ENCODE data around the gene SRMS. TPM values are rescaled to one million over a fixed set of nuclear protein-coding genes. Genes with fewer than 3 reads are reported as not detected.

Gene SRMS
- total and polyA plus RNA-seq, 2 of the 13 experiments (the other 11 are each of a cell fraction or from before 2014, with no cell fraction given): not detected

GRCh38 chr20:63580796-63581461 is 33.4 kb upstream of the SRMS start (continued):
- TF ChIP-seq CREB1 (IDR thresholded peaks at IDR 0.05): peak; percentile 13; the same call in 1 of the 2 replicates
- no peak for TF ChIP-seq CREB1 (CRISPR knock-in tag; IDR thresholded peaks at IDR 0.05)
- TF ChIP-seq, protein P1, sequence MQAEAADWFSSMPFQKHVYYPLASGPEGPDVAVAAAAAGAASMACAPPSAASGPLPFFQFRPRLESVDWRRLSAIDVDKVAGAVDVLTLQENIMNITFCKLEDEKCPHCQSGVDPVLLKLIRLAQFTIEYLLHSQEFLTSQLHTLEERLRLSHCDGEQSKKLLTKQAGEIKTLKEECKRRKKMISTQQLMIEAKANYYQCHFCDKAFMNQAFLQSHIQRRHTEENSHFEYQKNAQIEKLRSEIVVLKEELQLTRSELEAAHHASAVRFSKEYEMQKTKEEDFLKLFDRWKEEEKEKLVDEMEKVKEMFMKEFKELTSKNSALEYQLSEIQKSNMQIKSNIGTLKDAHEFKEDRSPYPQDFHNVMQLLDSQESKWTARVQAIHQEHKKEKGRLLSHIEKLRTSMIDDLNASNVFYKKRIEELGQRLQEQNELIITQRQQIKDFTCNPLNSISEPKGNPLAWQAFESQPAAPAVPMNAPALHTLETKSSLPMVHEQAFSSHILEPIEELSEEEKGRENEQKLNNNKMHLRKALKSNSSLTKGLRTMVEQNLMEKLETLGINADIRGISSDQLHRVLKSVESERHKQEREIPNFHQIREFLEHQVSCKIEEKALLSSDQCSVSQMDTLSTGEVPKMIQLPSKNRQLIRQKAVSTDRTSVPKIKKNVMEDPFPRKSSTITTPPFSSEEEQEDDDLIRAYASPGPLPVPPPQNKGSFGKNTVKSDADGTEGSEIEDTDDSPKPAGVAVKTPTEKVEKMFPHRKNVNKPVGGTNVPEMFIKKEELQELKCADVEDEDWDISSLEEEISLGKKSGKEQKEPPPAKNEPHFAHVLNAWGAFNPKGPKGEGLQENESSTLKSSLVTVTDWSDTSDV (CRISPR knock-in tag; IDR thresholded peaks at IDR 0.05): 0 out of 2 replicates have a peak, but pooled peaks have one; percentile 46
- no peak for TF ChIP-seq NAIF1 (CRISPR knock-in tag; IDR thresholded peaks at IDR 0.05; ENCODE audit: borderline replicate concordance)
- no peak for TF ChIP-seq PAWR (CRISPR knock-in tag; IDR thresholded peaks at IDR 0.05; ENCODE audit: borderline replicate concordance)
- TF ChIP-seq, protein P2, sequence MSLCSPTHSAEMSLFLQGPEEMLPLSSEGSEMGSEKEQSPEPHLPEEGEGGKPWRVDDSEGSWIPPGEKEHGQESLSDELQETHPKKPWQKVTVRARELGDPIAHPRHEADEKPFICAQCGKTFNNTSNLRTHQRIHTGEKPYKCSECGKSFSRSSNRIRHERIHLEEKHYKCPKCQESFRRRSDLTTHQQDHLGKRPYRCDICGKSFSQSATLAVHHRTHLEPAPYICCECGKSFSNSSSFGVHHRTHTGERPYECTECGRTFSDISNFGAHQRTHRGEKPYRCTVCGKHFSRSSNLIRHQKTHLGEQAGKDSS (CRISPR knock-in tag; IDR thresholded peaks at IDR 0.05; ENCODE audit: borderline replicate concordance, low read depth): 0 out of 2 replicates have a peak, but pooled peaks have one; percentile 38
- peak; percentile 49; the same call in 1 of the 2 replicates for TF ChIP-seq KAT7 (CRISPR knock-in tag; IDR thresholded peaks at IDR 0.05; ENCODE audit: borderline replicate concordance)
- TF ChIP-seq BHLHE40 (IDR thresholded peaks at IDR 0.05; ENCODE audit: low read length): peak; percentile 39; the same call in 1 of the 2 replicates
- TF ChIP-seq, protein P3, sequence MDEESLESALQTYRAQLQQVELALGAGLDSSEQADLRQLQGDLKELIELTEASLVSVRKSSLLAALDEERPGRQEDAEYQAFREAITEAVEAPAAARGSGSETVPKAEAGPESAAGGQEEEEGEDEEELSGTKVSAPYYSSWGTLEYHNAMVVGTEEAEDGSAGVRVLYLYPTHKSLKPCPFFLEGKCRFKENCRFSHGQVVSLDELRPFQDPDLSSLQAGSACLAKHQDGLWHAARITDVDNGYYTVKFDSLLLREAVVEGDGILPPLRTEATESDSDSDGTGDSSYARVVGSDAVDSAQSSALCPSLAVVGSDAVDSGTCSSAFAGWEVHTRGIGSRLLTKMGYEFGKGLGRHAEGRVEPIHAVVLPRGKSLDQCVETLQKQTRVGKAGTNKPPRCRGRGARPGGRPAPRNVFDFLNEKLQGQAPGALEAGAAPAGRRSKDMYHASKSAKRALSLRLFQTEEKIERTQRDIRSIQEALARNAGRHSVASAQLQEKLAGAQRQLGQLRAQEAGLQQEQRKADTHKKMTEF (CRISPR knock-in tag; IDR thresholded peaks at IDR 0.05): peak; percentile 37; the same call in 1 of the 2 replicates
- TF ChIP-seq, protein P4, sequence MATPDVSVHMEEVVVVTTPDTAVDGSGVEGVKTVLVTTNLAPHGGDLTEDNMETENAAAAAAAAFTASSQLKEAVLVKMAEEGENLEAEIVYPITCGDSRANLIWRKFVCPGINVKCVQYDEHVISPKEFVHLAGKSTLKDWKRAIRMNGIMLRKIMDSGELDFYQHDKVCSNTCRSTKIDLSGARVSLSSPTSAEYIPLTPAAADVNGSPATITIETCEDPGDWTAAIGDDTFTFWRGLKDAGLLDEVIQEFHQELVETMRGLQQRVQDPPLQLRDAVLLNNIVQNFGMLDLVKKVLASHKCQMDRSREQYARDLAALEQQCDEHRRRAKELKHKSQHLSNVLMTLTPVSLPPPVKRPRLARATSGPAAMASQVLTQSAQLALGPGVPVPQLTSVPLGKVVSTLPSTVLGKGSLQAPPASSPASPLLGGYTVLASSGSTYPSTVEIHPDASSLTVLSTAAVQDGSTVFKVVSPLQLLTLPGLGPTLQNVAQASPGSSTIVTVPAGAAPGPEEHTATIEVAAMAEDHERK (CRISPR knock-in tag; IDR thresholded peaks at IDR 0.05; ENCODE audit: low read depth): 0 out of 2 replicates have a peak, but pooled peaks have one; percentile 31
- TF ChIP-seq ZNF282 (IDR thresholded peaks at IDR 0.05; ENCODE audit: partially characterized antibody): no peak
- TF ChIP-seq, protein P5, sequence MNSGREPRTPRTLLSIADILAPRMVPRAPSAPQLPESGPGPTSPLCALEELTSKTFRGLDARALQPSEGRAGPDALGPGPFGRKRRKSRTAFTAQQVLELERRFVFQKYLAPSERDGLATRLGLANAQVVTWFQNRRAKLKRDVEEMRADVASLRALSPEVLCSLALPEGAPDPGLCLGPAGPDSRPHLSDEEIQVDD (CRISPR knock-in tag; IDR thresholded peaks at IDR 0.05; ENCODE audit: borderline replicate concordance): no peak
- no peak for TF ChIP-seq SRSF9 (IDR thresholded peaks at IDR 0.05; ENCODE audit: borderline replicate concordance, insufficient read depth, low read depth, low read length, poor library complexity, severe bottlenecking)
- TF ChIP-seq NFYC (CRISPR knock-in tag; IDR thresholded peaks at IDR 0.05): no peak
- peak; percentile 76 for TF ChIP-seq PHF5A (CRISPR knock-in tag; IDR thresholded peaks at IDR 0.05; ENCODE audit: low read depth, unreplicated experiment)
- TF ChIP-seq REPIN1 (CRISPR knock-in tag; IDR thresholded peaks at IDR 0.05; ENCODE audit: borderline replicate concordance, low read depth): peak; percentile 50; the same call in 1 of the 2 replicates
- TF ChIP-seq, protein P6, sequence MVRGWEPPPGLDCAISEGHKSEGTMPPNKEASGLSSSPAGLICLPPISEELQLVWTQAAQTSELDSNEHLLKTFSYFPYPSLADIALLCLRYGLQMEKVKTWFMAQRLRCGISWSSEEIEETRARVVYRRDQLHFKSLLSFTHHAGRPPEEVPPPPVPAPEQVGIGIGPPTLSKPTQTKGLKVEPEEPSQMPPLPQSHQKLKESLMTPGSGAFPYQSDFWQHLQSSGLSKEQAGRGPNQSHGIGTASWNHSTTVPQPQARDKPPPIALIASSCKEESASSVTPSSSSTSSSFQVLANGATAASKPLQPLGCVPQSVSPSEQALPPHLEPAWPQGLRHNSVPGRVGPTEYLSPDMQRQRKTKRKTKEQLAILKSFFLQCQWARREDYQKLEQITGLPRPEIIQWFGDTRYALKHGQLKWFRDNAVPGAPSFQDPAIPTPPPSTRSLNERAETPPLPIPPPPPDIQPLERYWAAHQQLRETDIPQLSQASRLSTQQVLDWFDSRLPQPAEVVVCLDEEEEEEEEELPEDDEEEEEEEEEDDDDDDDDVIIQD (CRISPR knock-in tag; IDR thresholded peaks at IDR 0.05; ENCODE audit: low read depth): 0 out of 2 replicates have a peak, but pooled peaks have one; percentile 35
- TF ChIP-seq ERF (CRISPR knock-in tag; IDR thresholded peaks at IDR 0.05): peak; percentile 66; the same call in 1 of the 2 replicates
- no peak for TF ChIP-seq ZNF33A (CRISPR knock-in tag; IDR thresholded peaks at IDR 0.05; ENCODE audit: borderline replicate concordance)
- TF ChIP-seq CEBPG (CRISPR knock-in tag; IDR thresholded peaks at IDR 0.05): 0 out of 2 replicates have a peak, but pooled peaks have one; percentile 4
